ENCODE data around the gene REX1BD.

Gene REX1BD

DNA sequence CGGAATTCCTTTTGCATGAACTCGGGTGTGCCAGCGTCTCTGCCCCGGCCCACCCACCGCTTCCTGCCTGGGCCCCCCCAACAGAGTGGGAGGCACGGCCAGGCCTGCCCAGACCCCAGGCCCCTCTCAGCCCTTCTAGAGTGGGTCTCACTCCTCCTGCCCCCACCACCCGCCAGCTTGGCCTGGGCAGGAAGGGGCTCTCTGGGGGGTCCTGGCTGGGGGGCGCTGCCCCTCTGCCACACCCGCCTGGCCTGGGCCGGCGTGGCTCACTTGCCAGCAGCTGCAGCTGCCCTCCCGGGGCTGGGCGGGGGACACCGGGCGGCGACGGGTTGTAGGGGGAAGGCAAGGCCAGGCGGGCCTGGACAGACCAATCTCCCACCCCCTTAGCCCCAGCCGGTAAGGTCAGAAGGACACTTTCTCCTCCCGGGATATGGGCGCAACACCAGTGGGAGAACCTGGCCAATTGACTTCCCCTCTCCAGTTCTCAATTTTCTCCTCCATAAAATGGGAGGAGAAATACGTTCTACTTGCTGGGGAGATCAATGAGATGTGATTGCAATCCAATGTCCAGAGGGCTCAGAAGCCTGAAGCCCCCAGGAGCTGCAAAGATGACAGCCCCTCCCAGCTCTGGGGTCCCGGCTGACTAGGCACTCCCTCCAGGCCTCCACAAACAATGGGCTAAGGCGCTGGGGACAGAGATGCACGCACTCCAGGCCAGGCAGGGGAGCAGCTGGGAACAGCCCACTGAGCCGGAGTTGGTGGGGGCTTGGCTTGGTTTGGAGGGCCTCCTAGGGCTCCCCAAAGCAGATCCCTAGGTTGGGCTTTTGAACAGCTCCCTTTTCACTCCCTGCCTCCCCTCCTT is 15.6 kb downstream of the REX1BD start:
- no peak for DNase-seq

DNA sequence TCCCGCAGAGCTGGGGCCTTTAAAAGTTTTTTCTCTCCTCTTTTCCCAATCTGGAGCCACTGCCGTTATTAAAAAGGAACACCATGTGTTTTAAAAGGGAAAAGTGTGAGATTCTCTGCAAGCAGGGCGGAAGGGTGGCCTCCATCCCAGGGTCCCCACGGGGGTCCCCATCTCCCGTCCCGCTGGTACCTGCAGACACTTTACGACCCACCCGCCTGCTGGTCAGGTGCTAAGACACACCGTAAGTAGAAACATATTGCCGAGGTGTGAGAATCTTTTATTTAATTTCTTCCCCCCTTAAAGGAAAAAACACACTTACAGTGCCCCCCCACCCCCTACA is 16.2 kb downstream of the REX1BD start:
- DNase-seq: no peak

DNA sequence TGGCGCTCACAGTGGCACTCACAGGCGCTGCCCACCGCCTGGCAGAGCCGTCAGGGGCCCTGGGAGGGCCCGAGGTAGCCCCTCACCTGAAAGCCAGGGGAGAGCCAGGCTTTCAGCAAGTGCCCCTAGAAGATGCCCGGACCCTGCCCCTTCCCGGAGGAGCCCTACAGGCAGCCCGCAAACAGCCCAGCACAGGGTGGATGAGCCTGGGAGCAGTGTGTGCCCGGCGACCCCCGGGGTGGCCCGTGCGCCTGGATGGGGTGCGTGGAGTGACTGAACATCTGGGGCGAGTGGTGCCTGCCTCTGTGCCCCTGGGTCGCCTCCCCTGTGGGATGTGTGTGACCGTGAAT is 16.6 kb downstream of the REX1BD start:
- no peak for DNase-seq

DNA sequence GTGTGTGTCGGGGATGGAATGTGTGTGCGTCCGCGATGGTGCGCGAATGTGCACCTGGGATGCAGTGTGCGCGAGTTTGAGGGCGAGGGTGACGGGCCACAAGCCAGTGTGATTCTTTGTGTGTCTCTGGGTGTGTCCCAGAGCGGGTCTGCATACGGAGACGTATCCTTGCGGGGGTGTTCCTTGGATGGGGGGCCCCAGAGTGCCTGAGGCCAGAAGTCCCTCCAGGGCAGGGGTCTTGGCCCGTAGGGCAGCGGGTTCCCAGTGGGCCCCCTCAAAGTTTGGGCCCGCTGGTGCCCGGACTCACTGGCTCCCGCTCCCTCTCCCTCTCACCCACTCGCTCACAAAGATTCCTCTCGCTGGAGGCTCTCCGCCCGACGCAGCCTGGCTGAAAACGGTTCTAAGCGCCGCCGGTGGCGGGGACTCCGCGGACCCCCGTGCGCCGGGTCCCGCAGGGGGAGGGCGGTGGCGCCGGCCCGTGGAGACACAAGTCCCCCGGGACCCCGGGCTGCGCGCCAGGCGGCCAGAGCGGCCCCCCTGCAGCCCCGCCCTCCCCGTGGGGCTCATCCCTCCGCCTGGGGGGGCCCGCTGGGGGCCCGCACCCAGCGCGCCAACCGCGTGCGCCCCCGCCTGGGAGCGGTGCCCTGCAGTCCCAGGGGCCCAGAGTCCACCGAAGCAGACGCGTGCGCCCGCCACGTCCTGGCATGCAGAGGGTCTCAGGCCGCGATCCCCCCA is 17.1 kb downstream of the REX1BD start:
- no peak for DNase-seq

DNA sequence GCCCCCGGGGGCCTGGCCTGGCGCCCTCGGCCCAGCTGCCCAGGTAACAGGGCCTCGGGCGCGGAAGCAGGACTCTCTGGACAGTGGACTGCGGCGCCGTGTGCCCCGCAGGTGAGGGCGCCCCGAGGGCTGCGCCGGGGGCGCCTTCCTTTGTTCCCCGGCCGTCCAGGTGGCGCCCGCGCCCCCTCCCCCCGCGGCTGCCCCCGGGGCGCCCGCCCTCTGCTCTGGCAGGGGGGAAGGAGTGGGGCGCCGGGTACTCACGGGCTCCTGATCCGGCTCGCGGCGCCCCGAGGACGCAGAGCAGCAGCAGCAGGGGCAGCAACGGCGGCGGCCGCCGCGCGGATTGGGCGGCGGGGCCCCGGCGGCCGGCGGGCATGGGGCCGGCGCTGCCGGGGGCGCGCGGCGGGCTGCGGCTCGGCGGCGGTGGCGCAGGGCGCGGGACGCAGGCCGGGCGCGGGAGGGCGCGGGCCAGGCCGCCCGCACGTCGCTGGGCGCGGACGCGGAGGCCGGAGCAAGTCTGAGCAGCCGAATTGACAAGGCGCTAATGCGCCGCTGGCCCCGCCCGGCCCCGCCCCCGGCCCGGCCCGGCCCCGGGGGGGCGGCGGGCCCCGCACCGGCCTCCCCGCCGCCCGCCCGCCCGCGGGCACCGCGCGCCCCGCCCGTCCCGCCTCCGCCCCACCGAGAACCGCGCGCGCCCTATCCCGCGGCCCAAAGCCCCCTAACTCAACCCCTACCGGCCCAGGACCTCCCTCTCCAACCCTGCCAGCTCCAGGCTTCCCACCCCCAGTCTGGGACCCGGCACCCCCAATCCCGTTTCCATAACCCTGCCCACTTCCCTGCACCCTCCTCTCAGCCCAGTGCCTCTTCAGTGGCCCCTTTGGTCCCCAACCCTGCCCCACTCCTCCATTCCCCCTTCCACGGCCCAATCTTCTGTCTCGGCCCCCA is 18.0 kb downstream of the REX1BD start, which contains the start of gene CRLF1:
TSS of gene CRLF1 (minus strand) at position 519 of the 945 bp plus-strand sequence. CDS start at position 376, 143 bp downstream.
- DNase-seq: no peak

DNA sequence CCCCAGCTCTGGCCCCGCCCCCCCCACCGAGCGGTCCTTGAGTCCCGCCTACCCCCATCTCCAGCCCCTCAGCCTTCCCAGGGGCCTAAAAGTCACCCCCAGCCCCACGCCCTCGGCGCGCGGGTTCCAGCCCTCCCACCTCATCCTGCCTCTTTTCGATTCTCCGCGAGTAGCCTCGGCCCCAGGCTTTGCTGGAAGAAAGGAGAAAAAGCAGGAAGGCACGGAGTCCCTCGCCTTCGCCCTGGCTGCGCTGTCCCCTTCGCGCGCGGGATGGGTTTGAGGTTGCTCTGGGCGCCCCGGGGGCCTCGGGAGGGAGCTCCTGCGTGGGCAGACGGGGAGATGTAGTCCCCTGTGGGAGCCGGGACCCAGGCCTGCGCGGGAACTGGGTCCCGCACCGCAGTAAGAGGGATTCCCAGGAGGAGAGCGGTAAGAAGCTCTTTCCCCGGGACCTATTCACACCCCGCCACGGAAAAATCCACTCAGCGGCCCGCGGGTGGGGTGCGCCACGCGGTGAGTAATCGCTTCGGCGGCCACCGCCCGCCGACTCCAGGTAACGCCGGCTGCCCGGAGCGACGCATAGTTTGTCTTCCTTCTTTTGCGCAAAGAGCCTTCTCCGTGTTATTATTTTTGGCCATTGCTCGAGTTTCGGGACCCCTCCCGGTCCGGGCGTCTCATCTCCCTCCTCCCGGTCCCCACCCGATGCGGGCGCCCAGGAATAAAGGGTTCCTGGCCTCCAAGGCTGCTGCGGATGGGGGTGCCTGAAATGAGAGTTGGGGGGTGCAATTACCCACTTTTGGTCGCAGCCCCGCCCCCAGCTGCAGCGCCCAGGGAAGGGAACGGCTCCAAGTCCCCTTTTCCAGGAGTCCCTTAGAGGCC is 18.9 kb downstream of the REX1BD start:
- no peak for DNase-seq

DNA sequence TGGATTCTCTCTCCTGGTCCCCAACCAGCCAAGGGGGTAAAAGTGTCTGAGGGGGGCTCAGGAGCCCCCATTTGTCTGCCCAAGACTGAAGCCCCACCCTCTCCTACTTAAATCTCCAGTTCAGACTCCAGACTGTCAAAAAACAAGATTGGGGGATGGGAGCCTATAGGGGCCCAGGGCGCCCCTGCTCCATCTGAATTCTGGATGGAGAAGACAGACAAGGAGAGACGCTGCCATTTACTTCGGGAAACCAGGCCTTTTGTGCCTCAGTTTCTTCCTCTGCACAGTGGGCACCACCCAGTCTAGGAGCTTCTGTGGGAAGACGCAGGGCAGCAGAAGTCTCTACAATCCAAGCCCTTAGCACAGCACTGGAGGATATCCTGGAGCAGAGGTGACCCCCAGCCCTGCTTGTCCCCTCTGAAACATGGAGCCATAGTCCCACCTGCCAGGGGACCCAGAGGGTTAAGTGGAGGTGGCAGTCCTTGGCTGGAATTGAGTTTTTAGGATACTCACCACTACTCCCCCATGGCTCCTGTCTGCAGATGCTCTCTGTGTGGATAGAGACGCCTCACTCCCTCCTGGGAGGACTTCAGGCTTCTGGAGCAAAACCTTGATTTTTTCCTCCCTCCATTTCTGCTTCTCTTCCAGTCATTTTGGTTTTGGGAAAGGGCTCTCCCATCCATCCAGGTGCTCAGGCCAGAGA is 19.7 kb downstream of the REX1BD start:
- no peak for DNase-seq

DNA sequence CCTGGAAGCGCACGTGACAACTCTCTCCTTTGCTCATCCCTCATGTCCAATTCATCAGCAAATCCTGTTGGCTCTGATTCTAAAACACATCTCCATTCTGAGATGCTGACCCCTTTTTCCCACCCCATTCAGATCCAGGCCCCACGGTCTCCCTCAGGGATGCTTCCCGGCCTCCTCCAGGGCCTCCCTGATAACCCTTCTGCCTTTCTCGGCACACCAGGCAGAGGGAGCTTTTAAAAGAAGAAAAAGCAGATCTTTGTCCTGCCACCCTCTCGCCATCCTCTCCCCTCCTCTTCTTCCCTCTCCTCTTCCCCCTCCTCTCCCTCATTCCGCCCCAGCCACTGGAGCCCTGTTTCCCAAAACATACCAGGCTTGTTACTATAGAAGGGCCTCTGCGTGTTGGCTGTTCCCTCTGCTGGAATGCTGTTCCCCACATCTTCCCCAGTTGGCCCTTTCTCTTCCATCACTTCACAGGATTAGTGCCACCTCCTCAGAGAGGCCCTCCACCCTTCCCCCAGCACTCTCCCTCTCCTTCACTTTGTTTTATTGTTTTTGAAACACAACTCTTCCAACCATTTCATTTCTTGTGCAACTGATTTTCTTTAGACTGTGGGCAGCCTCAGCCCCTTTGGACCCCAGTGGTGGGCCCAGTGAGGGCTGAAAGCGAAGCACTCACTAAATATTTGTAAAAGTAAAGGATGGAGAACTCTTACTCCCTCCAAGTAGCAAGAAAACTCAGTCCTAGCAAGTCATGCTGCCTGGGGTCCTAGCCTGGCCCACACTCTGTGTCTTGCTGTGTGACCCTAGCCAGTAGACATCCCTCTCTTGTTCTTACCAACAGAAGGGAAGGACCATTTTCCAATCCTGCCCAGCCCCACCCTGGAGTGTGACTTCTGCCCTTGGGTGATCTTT is 20.5 kb downstream of the REX1BD start:
- DNase-seq: no peak

DNA sequence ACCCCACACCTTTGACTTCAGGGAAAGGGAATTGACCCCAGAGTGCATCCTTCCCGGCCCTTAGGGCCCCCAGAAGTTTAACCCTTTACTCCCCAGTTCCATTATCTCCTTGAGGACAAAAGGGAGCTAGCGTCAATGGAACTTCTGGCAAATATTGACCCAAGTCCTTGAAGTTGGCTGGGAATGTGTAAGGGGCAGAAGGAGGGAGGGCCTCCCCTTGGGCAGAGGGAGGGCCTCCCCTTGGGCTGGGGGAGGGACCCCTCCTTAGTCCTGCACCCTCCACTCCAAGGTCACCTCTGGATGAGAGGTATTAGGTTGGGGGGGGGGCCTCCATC is 21.1 kb downstream of the REX1BD start:
- no peak for DNase-seq

DNA sequence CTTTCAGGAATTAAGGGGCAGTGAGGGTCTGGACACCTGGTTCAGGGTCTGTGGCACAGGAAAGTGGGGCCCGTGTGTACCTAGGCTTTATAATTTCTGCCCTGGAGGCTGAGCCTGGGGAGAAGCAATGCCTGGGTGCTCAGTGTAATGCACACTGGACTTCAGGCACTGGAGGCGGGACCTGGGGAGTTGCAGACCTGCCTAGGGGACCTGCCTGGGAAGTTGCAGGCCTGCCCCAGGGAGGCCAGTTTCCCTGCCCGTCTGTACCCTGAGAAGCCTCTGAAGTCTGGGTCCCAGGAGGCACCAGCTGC is 21.6 kb downstream of the REX1BD start:
- DNase-seq: no peak

DNA sequence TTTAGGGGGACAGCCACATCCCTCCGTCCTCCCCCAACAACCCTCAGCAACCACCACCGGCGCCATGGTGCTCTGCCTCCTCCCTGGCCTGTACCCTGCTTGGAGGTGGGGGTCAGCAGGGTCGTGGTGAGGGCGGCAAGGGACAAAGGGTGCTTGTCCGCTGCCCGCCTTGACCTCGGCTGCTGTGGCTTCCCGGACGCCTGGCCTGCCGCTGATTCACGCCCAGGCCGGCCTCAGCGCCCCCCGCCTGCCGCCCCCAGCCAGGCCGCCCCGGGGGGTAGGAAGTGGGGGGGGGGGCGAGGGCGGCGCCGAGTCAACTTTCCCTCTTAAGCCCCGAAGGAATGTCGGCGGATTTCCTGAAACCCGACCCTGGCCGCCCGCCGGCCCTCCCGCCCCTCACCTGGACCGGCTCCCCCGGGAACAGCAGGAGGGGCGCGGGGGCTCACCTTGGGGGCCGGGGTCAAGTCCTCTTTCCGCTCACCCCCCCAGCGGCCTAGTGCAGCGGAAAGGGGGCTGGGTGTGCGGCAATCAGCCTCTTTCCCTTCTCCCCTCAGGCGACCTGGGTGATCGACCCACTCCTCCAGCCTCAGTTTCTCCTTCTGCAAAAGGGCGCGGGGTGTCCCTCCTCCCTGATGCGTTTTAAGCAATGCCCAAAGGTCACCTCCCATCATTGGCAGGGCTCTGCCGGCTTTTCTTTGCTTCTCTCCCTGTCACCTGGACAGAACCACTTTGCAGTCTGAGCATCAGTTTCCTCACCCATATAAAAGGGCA is 22.1 kb downstream of the REX1BD start:
- DNase-seq: no peak

DNA sequence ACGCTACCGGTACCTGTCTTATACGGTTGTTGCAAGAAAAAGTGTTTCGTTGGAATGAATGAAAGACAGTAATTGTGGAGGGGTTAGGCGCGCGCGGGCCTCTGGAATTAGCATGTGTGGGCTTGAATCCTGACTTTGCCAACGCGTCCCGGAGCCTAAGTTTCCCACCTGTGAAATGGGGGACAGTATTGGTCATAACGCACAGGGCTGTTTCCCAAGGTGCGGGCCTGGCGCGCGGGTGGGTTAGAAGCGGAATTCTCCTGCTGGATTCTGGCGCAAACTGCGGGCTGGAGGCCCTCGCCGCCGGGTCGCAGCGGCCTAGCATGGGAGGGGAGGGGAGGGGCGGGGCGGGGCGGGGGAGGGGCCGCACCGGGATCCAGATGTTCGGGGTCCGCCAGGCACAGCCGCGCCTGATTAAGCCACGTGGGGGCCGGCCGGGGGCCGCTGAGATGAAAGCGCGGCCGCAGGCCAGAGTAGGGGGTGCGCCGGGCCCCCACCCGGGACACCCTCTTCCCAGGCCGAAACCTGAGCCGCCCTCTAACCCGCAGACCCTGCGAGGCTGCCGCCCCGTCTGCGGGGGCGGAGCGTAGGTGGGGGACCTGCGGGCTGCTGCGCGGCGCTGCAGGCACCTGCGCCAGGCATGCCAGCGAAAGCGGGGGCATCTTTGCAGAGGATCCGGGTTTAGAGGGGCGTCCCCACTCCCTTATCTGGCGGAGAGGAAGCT is 22.9 kb downstream of the REX1BD start:
- no peak for DNase-seq

DNA sequence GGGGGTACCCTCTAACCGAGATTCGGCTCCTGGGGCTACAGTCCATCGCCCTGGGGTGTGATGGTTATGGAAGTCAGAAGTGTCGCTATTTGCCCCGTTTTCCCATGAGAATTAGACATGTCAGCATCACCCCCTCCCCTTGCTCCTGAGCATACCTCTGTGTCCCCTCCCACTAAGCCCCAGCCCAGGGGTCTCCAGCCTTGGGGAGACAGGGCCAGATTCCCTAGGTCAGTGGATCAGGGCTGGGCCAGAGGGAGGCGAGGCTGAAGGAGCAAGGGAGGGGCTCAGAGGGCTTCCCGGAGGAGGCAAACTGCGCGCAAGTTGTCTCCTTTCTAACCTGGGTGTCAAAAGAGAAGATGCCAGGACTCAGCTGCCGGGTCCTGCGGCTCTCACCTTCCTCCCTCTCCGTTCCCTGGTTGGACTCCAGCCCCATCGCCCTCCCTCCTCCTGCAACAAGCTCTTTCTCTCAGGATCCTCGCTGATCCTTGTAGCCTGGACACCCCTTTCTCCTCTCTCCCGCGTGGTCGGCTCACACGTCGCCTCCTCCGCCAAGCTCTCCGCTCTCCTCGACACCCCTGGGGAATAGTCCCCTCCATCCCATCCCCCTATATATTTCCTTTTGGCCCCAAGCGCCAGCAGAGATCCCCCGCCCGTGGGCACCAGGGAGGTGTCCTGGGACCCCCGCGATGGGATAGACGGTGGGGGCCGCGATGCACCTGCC is 23.6 kb downstream of the REX1BD start:
- no peak for DNase-seq

DNA sequence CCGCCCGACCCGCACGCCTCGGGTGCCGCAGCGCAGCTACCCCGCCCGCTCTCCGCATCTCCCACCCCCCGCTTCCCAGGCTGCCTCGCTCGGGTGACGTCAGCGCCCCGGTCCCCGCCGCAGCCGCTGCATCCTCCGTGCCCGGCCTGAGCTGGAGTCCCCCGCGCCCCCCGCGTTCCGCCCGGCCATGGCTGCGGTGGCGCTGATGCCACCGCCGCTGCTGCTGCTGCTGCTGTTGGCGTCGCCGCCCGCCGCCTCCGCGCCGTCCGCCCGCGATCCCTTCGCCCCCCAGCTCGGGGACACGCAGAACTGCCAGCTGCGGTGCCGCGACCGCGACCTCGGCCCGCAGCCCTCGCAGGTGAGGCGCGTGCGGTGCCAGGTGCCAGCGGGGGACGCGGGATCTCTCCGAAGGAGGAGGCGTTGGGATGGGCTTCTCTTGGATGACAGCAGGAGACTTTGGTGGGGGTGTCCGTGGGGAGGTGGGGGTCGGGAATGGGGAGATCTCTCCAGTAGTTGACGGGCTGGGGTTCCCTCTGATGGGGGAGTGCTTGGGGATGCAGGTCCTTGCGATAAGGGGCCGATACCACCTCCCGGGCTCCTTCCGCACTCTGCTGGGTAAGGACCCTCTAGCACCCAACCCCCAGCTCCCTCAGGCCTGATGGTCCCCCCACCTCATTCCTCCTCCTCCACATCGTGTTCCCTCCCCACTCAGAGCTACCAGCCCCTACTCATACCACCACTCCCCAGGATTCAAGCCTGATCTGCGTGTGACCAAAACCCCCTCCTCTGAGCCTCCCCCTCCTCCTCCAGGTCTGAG is 24.4 kb downstream of the REX1BD start, which contains the start of gene TMEM59L:
TSS of gene TMEM59L (plus strand) at position 99 of the 817 bp plus-strand sequence. CDS start at position 188, 89 bp downstream.
- DNase-seq: no peak

DNA sequence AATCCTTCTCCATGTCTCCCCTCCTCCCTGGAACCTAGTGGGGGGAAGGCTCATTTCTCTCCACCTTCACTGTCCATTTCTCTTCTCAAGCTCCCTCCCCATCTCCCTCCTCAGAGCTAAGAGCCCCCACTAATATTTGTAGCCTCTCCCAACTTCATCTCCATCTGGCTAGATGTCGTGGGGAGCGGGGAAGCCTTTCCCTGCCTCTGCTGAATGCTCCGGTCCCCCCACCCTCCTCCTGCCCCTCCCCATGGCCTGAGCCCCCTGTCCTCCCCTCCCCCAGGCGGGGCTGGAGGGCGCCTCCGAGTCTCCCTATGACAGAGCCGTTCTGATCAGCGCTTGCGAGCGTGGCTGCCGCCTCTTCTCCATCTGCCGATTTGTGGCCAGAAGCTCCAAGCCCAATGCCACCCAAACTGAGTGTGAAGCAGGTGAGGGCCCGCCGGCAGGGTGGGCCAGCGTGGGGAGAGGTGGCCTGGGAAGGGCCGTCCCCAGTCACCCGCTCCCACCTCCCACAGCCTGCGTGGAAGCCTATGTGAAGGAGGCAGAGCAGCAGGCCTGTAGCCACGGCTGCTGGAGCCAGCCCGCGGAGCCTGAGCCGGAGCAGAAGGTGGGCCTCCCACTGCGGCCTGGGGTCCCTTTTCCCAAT is 25.1 kb downstream of the REX1BD start:
- no peak for DNase-seq

DNA sequence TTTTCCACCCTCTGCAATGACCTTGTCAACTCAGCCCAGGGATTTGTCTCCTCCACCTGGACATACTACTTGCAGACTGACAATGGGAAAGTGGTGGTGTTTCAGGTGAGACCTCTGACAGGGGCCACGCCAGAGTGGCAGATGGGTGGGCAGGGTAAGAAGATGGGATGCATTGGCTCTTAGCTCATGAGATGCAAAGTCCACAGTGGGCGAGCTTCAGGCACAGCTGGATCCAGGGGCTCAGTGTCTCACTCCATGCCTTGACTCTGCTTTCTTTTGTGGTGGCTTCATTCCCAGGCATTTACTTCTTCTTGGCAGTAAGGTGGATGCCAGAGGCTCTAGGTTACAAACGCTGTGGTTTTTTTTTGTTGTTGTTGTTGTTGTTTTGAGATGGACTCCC is 27.4 kb downstream of the REX1BD start:
- no peak for DNase-seq

DNA sequence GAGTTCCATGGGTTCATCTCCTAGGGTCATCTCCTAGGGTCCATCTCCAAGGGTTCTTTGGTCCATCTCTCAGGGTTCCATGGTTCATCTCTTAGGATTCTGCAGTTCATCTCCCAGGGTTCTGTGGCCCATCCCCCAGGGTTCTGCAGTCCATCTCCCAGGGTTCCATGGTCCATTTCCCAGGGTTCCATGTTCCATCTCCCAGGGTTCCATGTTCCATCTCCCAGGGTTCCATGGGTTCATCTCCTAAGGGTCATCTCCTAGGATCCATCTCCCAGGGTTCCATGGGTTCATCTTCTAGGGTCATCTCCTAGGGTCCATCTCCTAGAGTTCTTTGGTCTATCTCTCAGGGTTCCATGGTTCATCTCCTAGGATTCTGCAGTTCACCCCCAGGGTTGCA is 29.0 kb downstream of the REX1BD start:
- no peak for DNase-seq
